ENCODE measurements around the gene KIAA0930.

Gene KIAA0930

GRCh38 chr22:45169591-45170466 is 70.9 kb downstream of the KIAA0930 start:
- TF ChIP-seq, protein P1, sequence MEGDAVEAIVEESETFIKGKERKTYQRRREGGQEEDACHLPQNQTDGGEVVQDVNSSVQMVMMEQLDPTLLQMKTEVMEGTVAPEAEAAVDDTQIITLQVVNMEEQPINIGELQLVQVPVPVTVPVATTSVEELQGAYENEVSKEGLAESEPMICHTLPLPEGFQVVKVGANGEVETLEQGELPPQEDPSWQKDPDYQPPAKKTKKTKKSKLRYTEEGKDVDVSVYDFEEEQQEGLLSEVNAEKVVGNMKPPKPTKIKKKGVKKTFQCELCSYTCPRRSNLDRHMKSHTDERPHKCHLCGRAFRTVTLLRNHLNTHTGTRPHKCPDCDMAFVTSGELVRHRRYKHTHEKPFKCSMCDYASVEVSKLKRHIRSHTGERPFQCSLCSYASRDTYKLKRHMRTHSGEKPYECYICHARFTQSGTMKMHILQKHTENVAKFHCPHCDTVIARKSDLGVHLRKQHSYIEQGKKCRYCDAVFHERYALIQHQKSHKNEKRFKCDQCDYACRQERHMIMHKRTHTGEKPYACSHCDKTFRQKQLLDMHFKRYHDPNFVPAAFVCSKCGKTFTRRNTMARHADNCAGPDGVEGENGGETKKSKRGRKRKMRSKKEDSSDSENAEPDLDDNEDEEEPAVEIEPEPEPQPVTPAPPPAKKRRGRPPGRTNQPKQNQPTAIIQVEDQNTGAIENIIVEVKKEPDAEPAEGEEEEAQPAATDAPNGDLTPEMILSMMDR (IDR thresholded peaks at IDR 0.05; ENCODE audit: borderline replicate concordance, insufficient read depth, low read depth, low read length) = no peak
- no peak overlapping the region for H3K4me3 ChIP-seq (ENCODE audit: low read depth, low read length)

GRCh38 chr22:45166932-45167331 is 73.8 kb downstream of the KIAA0930 start:
- TF ChIP-seq, protein P1 (IDR thresholded peaks at IDR 0.05; ENCODE audit: borderline replicate concordance, insufficient read depth, low read depth, low read length) = no peak
- H3K4me3 ChIP-seq (ENCODE audit: low read depth, low read length) = no peak overlapping the region

GRCh38 chr22:45164270-45165088 is 76.2 kb downstream of the KIAA0930 start:
- H3K4me3 ChIP-seq (ENCODE audit: low read depth, low read length) = peak overlapping the region; percentile 93
- TF ChIP-seq, protein P1 (IDR thresholded peaks at IDR 0.05; ENCODE audit: borderline replicate concordance, insufficient read depth, low read depth, low read length) = no peak

- TF ChIP-seq, protein P1 (IDR thresholded peaks at IDR 0.05; ENCODE audit: borderline replicate concordance, insufficient read depth, low read depth, low read length) = 0 out of 2 replicates have a peak, but pooled peaks have one; percentile 15
- peak within 1 kb of the TSS; percentile 93 for H3K4me3 ChIP-seq (ENCODE audit: low read depth, low read length)
Measured at GRCh38 chr22:45163451-45164269, 77.0 kb downstream of the KIAA0930 start, which contains the start of gene NUP50. Gene NUP50, plus strand, starts transcription at chr22:45163925. Its CDS starts 4,253 bp downstream, at chr22:45168178.

- peak overlapping the region; percentile 93 for H3K4me3 ChIP-seq (ENCODE audit: low read depth, low read length)
- TF ChIP-seq, protein P1 (IDR thresholded peaks at IDR 0.05; ENCODE audit: borderline replicate concordance, insufficient read depth, low read depth, low read length) = no peak
Measured at GRCh38 chr22:45163099-45163450, 77.6 kb downstream of the KIAA0930 start.

DNA sequence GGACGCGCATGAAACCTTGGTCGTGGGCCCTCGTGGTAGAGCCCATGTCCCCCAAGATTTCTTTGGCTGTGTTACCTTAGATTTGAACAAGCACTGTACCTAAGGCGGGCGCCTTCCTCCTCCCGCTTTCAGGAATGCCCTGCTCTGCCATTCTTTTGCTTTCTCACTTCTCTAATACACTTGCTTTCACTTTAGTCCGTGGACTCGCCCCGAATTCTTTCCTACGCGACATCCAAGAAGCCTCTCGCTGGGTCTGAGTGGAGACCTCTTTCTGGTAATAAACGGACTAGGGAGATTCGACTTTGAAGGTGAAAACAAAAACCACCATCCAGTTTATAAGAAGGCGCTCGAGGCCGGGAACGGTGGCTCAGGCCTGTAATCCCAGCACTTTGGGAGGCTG is 78.2 kb downstream of the KIAA0930 start:
- TF ChIP-seq, protein P1 (IDR thresholded peaks at IDR 0.05; ENCODE audit: borderline replicate concordance, insufficient read depth, low read depth, low read length) = no peak
- H3K4me3 ChIP-seq (ENCODE audit: low read depth, low read length) = peak overlapping the region; percentile 93

Measured in GM12875 (cell line).